ENCODE data around the gene PAFAH1B2.

DNA sequence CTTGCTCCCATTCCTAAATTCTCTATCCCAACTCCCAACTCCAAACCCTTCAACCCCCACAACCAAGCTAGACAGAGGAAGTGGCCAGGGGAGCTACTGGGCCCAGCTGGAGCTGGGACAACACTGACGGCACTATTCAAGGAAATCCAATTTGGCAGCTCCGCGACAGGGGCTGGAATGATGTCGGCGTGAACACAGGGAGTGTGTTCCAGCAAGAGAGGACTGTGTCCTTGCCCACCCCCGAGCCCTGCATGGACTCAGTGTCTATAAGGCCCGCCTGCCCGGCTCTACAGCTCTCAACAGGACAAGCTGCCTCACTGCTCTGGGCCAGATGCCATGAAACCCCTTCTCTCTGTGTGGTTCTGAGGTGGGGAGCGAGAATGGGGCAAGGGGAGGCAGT, 76.5 kb downstream of the PAFAH1B2 start:
- TF ChIP-seq, protein P1, sequence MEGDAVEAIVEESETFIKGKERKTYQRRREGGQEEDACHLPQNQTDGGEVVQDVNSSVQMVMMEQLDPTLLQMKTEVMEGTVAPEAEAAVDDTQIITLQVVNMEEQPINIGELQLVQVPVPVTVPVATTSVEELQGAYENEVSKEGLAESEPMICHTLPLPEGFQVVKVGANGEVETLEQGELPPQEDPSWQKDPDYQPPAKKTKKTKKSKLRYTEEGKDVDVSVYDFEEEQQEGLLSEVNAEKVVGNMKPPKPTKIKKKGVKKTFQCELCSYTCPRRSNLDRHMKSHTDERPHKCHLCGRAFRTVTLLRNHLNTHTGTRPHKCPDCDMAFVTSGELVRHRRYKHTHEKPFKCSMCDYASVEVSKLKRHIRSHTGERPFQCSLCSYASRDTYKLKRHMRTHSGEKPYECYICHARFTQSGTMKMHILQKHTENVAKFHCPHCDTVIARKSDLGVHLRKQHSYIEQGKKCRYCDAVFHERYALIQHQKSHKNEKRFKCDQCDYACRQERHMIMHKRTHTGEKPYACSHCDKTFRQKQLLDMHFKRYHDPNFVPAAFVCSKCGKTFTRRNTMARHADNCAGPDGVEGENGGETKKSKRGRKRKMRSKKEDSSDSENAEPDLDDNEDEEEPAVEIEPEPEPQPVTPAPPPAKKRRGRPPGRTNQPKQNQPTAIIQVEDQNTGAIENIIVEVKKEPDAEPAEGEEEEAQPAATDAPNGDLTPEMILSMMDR (conservative IDR thresholded peaks at IDR 0.05; ENCODE audit: low read length) = no peak
- no peak for TF ChIP-seq EZH2phosphoT487 (IDR thresholded peaks at IDR 0.05; ENCODE audit: borderline replicate concordance, low read depth, low read length)

Data from OCI-LY7 (cell line).